T-cell (primary cell): Measurements from ENCODE around the gene SAMD5. TPM values are rescaled to one million over a fixed set of nuclear protein-coding genes. Genes with fewer than 3 reads are reported as not detected.

Experiments used
- ATAC-seq, 4 experiments: fragments of 200-7000 bp in 3 of 4; fragments of 150-1000 bp in 1 of 4; cut with Tn5 transposase; replicated peaks in 1 of 4; 1 replicate in 3 of 4; 2 replicates in 1 of 4; pipeline ENCODE4 v1.10.0; 2021; ENCODE audit warnings: moderate library complexity in 3 of 4, mild to moderate bottlenecking in 2 of 4, moderate number of reproducible peaks in 1 of 4
- CTCF ChIA-PET, 2 donors: fragments of 300-600 bp; sonication (Branson Sonifier 250); formaldehyde crosslinking; loops; one replicate each; lab custom pipeline; 2022; ENCODE audit warnings: antibody characterized with exemption in 2 of 2; lab: Charles Lee
- POLR2A ChIA-PET, 2 donors: fragments of 300-600 bp; sonication (Branson Sonifier 250); formaldehyde crosslinking; loops; one replicate each; lab custom pipeline; 2022; ENCODE audit warnings: antibody characterized with exemption in 2 of 2; lab: Charles Lee
- DNase-seq, 35 experiments: peaks; one replicate each; pipeline versions ENCODE4 v3.0.0 to v3.0.0-alpha.2; 2013 to 2023
- H3K27ac ChIP-seq: one replicate; pipeline ENCODE4 v1.5.1; 2013; ENCODE audit warnings: low read length
- H3K27me3 ChIP-seq, 2 experiments: replicated peaks in 1 of 2; 1 replicate in 1 of 2; 2 replicates in 1 of 2; pipeline versions ENCODE4 v1.6.1 to v1.7.0; 2013; ENCODE audit warnings: low read length in 1 of 2, mixed read lengths in 1 of 2; ENCODE audit not compliant: control insufficient read depth in 2 of 2, insufficient read depth in 2 of 2; ENCODE audit errors: extremely low read depth in 1 of 2
- H3K36me3 ChIP-seq, 2 donors: 1 replicate in 1 of 2; 2 replicates in 1 of 2; pipeline versions ENCODE4 v1.6.1 to v1.7.0; 2013; ENCODE audit warnings: low read length in 1 of 2; ENCODE audit not compliant: control insufficient read depth in 2 of 2, insufficient read depth in 1 of 2; ENCODE audit errors: extremely low read depth in 1 of 2
- H3K4me1 ChIP-seq, 2 experiments: 1 replicate in 1 of 2; 2 replicates in 1 of 2; pipeline versions ENCODE4 v1.6.1 to v1.7.0; 2013; ENCODE audit warnings: low read length in 2 of 2, mixed read lengths in 1 of 2; ENCODE audit not compliant: insufficient read depth in 2 of 2, control insufficient read depth in 1 of 2; ENCODE audit errors: extremely low read depth in 1 of 2
- H3K4me3 ChIP-seq, 2 donors: 1 replicate in 1 of 2; 2 replicates in 1 of 2; pipeline versions ENCODE4 v1.5.1 to v1.7.0; 2013; ENCODE audit warnings: mild to moderate bottlenecking in 2 of 2, low read length in 1 of 2, moderate library complexity in 1 of 2; ENCODE audit not compliant: control insufficient read depth in 1 of 2; ENCODE audit errors: extremely low read depth in 1 of 2
- H3K9me3 ChIP-seq: 2 replicates; pipeline ENCODE4 v1.7.0; 2013
- H3K27ac Mint-ChIP-seq, 2 donors: one replicate each; pipeline ENCODE4 v1.8.0; 2020 to 2021; ENCODE audit warnings: mild to moderate bottlenecking in 2 of 2, mixed read lengths in 2 of 2
- H3K27me3 Mint-ChIP-seq, 2 donors: one replicate each; pipeline ENCODE4 v1.8.0; 2021 to 2022; ENCODE audit warnings: mixed read lengths in 2 of 2
- H3K36me3 Mint-ChIP-seq: one replicate; pipeline ENCODE4 v1.8.0; 2021; ENCODE audit warnings: mixed read lengths
- H3K4me1 Mint-ChIP-seq, 3 donors: one replicate each; pipeline ENCODE4 v1.8.0; 2020 to 2022; ENCODE audit warnings: mixed read lengths in 3 of 3, mild to moderate bottlenecking in 1 of 3
- H3K4me3 Mint-ChIP-seq, 3 donors: one replicate each; pipeline ENCODE4 v1.8.0; 2020 to 2022; ENCODE audit warnings: mild to moderate bottlenecking in 3 of 3, mixed read lengths in 3 of 3, moderate library complexity in 3 of 3
- H3K9me3 Mint-ChIP-seq, 3 donors: one replicate each; pipeline ENCODE4 v1.8.0; 2020 to 2022; ENCODE audit warnings: mixed read lengths in 3 of 3
- WGBS: methylation state at CpG from one replicate; pipeline ENCODE4 v1.1.5; 2013; ENCODE audit warnings: missing lambda C conversion rate; ENCODE audit not compliant: insufficient coverage; 5-methylcytosine and 5-hydroxymethylcytosine counted together
- total RNA-seq, 35 experiments: library from RNA in 6 of 35; stranded (reverse) in 6 of 35; fragments of 120-200 nt in 1 of 35; gene quantifications; one replicate each; pipeline versions ENCODE4 v1.2.1 to v1.2.4 and lab custom pipeline; 2013 to 2026

Gene SAMD5
- total RNA-seq, 5 donors from 2014 or later (not counting 1 experiment from before 2014, with no cell fraction given) = not detected

GRCh38 chr6:147579667-147580066 lies 71.2 kb downstream of the SAMD5 start:
- H3K27me3 Mint-ChIP-seq = peaks cover 0 to 10% of the 10 kb centered on the region in 2 donors
- no peaks in the 10 kb centered on the region for H3K36me3 Mint-ChIP-seq
- H3K9me3 Mint-ChIP-seq = peaks cover 7 to 15% (median 12%) of the 10 kb centered on the region in 3 donors
- ChIA-PET CTCF (no interaction called here), POLR2A (no interaction called here)
- H3K9me3 ChIP-seq = no peaks in the 10 kb centered on the region
- H3K36me3 ChIP-seq = no peaks in the 10 kb centered on the region
- no peak overlapping the region for H3K27ac Mint-ChIP-seq
- H3K4me3 Mint-ChIP-seq = no peak overlapping the region
- H3K4me3 ChIP-seq = no peak overlapping the region
- DNase-seq = no peak
- H3K4me1 Mint-ChIP-seq = no peaks in the 10 kb centered on the region
- no peak overlapping the region for H3K27ac ChIP-seq
- WGBS = no CpG with 5 or more reads among the region's 3 CpGs
- H3K27me3 ChIP-seq = no peaks in the 10 kb centered on the region
- ATAC-seq = no peak
- no peaks in the 10 kb centered on the region for H3K4me1 ChIP-seq

- no CpG with 5 or more reads among the region's 1 CpG for WGBS
- ChIA-PET POLR2A (no interaction called here), CTCF (no interaction called here)
- Mint-ChIP-seq H3K27ac (no peak overlapping the region), H3K27me3 (peaks cover 2 to 10% of the 10 kb centered on the region in 2 donors), H3K9me3 (peaks cover 7 to 15% (median 14%) of the 10 kb centered on the region in 3 donors), H3K4me3 (no peak overlapping the region), H3K4me1 (no peaks in the 10 kb centered on the region), H3K36me3 (no peaks in the 10 kb centered on the region)
- H3K36me3 ChIP-seq = no peaks in the 10 kb centered on the region
- H3K4me3 ChIP-seq = no peak overlapping the region
- no peaks in the 10 kb centered on the region for H3K27me3 ChIP-seq
- DNase-seq (no peak), ATAC-seq (no peak)
- no peaks in the 10 kb centered on the region for H3K9me3 ChIP-seq
- no peaks in the 10 kb centered on the region for H3K4me1 ChIP-seq
- H3K27ac ChIP-seq = no peak overlapping the region
Measured at GRCh38 chr6:147582991-147583390, 74.5 kb downstream of the SAMD5 start.

- POLR2A ChIA-PET = no interaction called here
- WGBS = no CpG with 5 or more reads among the region's 3 CpGs
- Mint-ChIP-seq H3K9me3 (peaks cover 0 to 10% (median 3%) of the 10 kb centered on the region in 3 donors), H3K27ac (no peak overlapping the region), H3K36me3 (no peaks in the 10 kb centered on the region), H3K4me3 (no peak overlapping the region), H3K4me1 (no peaks in the 10 kb centered on the region), H3K27me3 (peaks cover 4 to 10% of the 10 kb centered on the region in 2 donors)
- CTCF ChIA-PET = interaction anchor here in 1 of 2 donors (0.6 kb wide), 1 partner anchor 9 kb away, joined by 3 read pairs; no protein-coding TSS in a partner anchor
- Histone ChIP-seq H3K9me3 (no peaks in the 10 kb centered on the region), H3K36me3 (no peaks in the 10 kb centered on the region), H3K4me3 (no peak overlapping the region), H3K27me3 (no peaks in the 10 kb centered on the region), H3K4me1 (no peaks in the 10 kb centered on the region), H3K27ac (no peak overlapping the region)
- ATAC-seq = no peak
- DNase-seq = no peak
Measured at GRCh38 chr6:147585256-147585655, 76.8 kb downstream of the SAMD5 start.

GRCh38 chr6:147586044-147586443 lies 77.6 kb downstream of the SAMD5 start:
- ChIA-PET POLR2A (no interaction called here), CTCF (interaction anchor here in 1 of 2 donors (0.6 kb wide), 1 partner anchor 9 kb away, joined by 3 read pairs; no protein-coding TSS in a partner anchor)
- Mint-ChIP-seq H3K27ac (no peak overlapping the region), H3K36me3 (no peaks in the 10 kb centered on the region), H3K27me3 (peaks cover 4 to 9% of the 10 kb centered on the region in 2 donors), H3K4me1 (no peaks in the 10 kb centered on the region), H3K9me3 (peaks cover 0 to 8% (median 3%) of the 10 kb centered on the region in 3 donors), H3K4me3 (no peak overlapping the region)
- Histone ChIP-seq H3K27me3 (no peaks in the 10 kb centered on the region), H3K27ac (no peak overlapping the region), H3K36me3 (no peaks in the 10 kb centered on the region), H3K4me1 (no peaks in the 10 kb centered on the region), H3K4me3 (no peak overlapping the region), H3K9me3 (no peaks in the 10 kb centered on the region)
- ATAC-seq (no peak), DNase-seq (no peak)
- 57% methylated on average over 1 of the region's 4 CpGs for WGBS

GRCh38 chr6:147587907-147588306 lies 79.4 kb downstream of the SAMD5 start:
- ChIA-PET CTCF (no interaction called here), POLR2A (no interaction called here)
- no CpG with 5 or more reads among the region's 3 CpGs for WGBS
- H3K36me3 Mint-ChIP-seq = no peaks in the 10 kb centered on the region
- H3K4me1 Mint-ChIP-seq = no peaks in the 10 kb centered on the region
- H3K9me3 Mint-ChIP-seq = peaks cover 0 to 5% (median 3%) of the 10 kb centered on the region in 3 donors
- DNase-seq = no peak
- Histone ChIP-seq H3K4me1 (no peaks in the 10 kb centered on the region), H3K4me3 (no peak overlapping the region), H3K36me3 (no peaks in the 10 kb centered on the region), H3K27ac (no peak overlapping the region), H3K9me3 (no peaks in the 10 kb centered on the region), H3K27me3 (no peaks in the 10 kb centered on the region)
- H3K4me3 Mint-ChIP-seq = no peak overlapping the region
- no peak for ATAC-seq
- no peak overlapping the region for H3K27ac Mint-ChIP-seq
- peaks cover 0 to 4% of the 10 kb centered on the region in 2 donors for H3K27me3 Mint-ChIP-seq

- DNase-seq (no peak), ATAC-seq (no peak)
- no peak overlapping the region for H3K4me3 ChIP-seq
- Mint-ChIP-seq H3K27me3 (peaks cover 0 to 4% of the 10 kb centered on the region in 2 donors), H3K27ac (no peak overlapping the region), H3K36me3 (no peaks in the 10 kb centered on the region), H3K4me1 (no peaks in the 10 kb centered on the region), H3K4me3 (no peak overlapping the region), H3K9me3 (peaks cover 0 to 7% (median 3%) of the 10 kb centered on the region in 3 donors)
- H3K4me1 ChIP-seq = no peaks in the 10 kb centered on the region
- ChIA-PET CTCF (no interaction called here), POLR2A (no interaction called here)
- H3K9me3 ChIP-seq = no peaks in the 10 kb centered on the region
- WGBS = 67% methylated on average over 2 of the region's 6 CpGs
- no peaks in the 10 kb centered on the region for H3K36me3 ChIP-seq
- no peaks in the 10 kb centered on the region for H3K27me3 ChIP-seq
- no peak overlapping the region for H3K27ac ChIP-seq
Measured at GRCh38 chr6:147588469-147588868, 80.0 kb downstream of the SAMD5 start.
